ENCODE measurements around the gene PRKCA.

PRKCA gene

GRCh38 chr17:66383333-66383732 lies 80.9 kb downstream of the PRKCA start:
- H3K27ac ChIP-seq (ENCODE audit: low read depth, low read length) = no peak overlapping the region
- H2AK5ac ChIP-seq (ENCODE audit: low read length) = no peak overlapping the region
- no peak overlapping the region for H3K4ac ChIP-seq (ENCODE audit: low read depth, low read length)
- H3K27me3 ChIP-seq (ENCODE audit: insufficient read depth, low read length) = no peaks in the 10 kb centered on the region
- H3K79me1 ChIP-seq (ENCODE audit: low read length) = no peaks in the 10 kb centered on the region
- H3K23ac ChIP-seq (ENCODE audit: low read length) = no peak overlapping the region
- H3K9me3 ChIP-seq (ENCODE audit: insufficient read depth, low read depth, low read length) = no peaks in the 10 kb centered on the region
- H4K91ac ChIP-seq (ENCODE audit: low read depth, low read length) = no peak overlapping the region
- no peak overlapping the region for H2BK12ac ChIP-seq (ENCODE audit: low read length)
- H4K8ac ChIP-seq (ENCODE audit: low read depth, low read length) = no peak overlapping the region
- no peaks in the 10 kb centered on the region for H3K36me3 ChIP-seq (ENCODE audit: control insufficient read depth in 1 of 2, insufficient read depth in 2 of 2, low read length in 2 of 2)
- no peak overlapping the region for H2BK5ac ChIP-seq (ENCODE audit: low read depth, low read length, poor library complexity)
- no peak overlapping the region for H3K9ac ChIP-seq (ENCODE audit: low read length)
- H3K14ac ChIP-seq (ENCODE audit: low read length) = no peak overlapping the region
- H2BK120ac ChIP-seq (ENCODE audit: insufficient read depth, low read length, poor library complexity) = no peak overlapping the region
- no peak overlapping the region for H3K18ac ChIP-seq (ENCODE audit: low read length)
- peaks cover 0 to 8% of the 10 kb centered on the region in 2 experiments for H3K4me1 ChIP-seq (ENCODE audit: control insufficient read depth in 1 of 2, insufficient read depth in 2 of 2, low read length in 2 of 2)
- no peak overlapping the region for H2AFZ ChIP-seq (ENCODE audit: insufficient read depth, low read length, poor library complexity)
- no peaks in the 10 kb centered on the region for H3K79me2 ChIP-seq (ENCODE audit: control insufficient read depth, insufficient read depth, low read length, poor library complexity)
- H4K12ac ChIP-seq (ENCODE audit: low read depth, low read length) = no peak overlapping the region
- no peak for DNase-seq
- no peak overlapping the region for H3K4me3 ChIP-seq (ENCODE audit: low read depth, low read length)
- no peak overlapping the region for H3K4me2 ChIP-seq (ENCODE audit: low read length)
- no CpG with 5 or more reads among the region's 4 CpGs for WGBS (ENCODE audit: extremely low coverage, insufficient coverage, insufficient read length)

- no peak overlapping the region for H3K18ac ChIP-seq (ENCODE audit: low read length)
- H3K4me2 ChIP-seq (ENCODE audit: low read length) = no peak overlapping the region
- no CpG with 5 or more reads among the region's 2 CpGs for WGBS (ENCODE audit: extremely low coverage, insufficient coverage, insufficient read length)
- no peak overlapping the region for H3K23ac ChIP-seq (ENCODE audit: low read length)
- H3K27me3 ChIP-seq (ENCODE audit: insufficient read depth, low read length) = no peaks in the 10 kb centered on the region
- H2BK12ac ChIP-seq (ENCODE audit: low read length) = no peak overlapping the region
- no peak overlapping the region for H3K4ac ChIP-seq (ENCODE audit: low read depth, low read length)
- H3K27ac ChIP-seq (ENCODE audit: low read depth, low read length) = no peak overlapping the region
- no peak overlapping the region for H3K14ac ChIP-seq (ENCODE audit: low read length)
- H2BK5ac ChIP-seq (ENCODE audit: low read depth, low read length, poor library complexity) = no peak overlapping the region
- H3K4me3 ChIP-seq (ENCODE audit: low read depth, low read length) = no peak overlapping the region
- H3K9ac ChIP-seq (ENCODE audit: low read length) = no peak overlapping the region
- H4K8ac ChIP-seq (ENCODE audit: low read depth, low read length) = no peak overlapping the region
- no peaks in the 10 kb centered on the region for H3K79me1 ChIP-seq (ENCODE audit: low read length)
- DNase-seq = peak; percentile 89 to 92
- H3K9me3 ChIP-seq (ENCODE audit: insufficient read depth, low read depth, low read length) = no peaks in the 10 kb centered on the region
- no peak overlapping the region for H4K91ac ChIP-seq (ENCODE audit: low read depth, low read length)
- H3K79me2 ChIP-seq (ENCODE audit: control insufficient read depth, insufficient read depth, low read length, poor library complexity) = no peaks in the 10 kb centered on the region
- H2AK5ac ChIP-seq (ENCODE audit: low read length) = no peak overlapping the region
- H3K4me1 ChIP-seq (ENCODE audit: control insufficient read depth in 1 of 2, insufficient read depth in 2 of 2, low read length in 2 of 2) = peaks cover 0 to 8% of the 10 kb centered on the region in 2 experiments
- no peak overlapping the region for H2BK120ac ChIP-seq (ENCODE audit: insufficient read depth, low read length, poor library complexity)
- no peaks in the 10 kb centered on the region for H3K36me3 ChIP-seq (ENCODE audit: control insufficient read depth in 1 of 2, insufficient read depth in 2 of 2, low read length in 2 of 2)
- no peak overlapping the region for H2AFZ ChIP-seq (ENCODE audit: insufficient read depth, low read length, poor library complexity)
- H4K12ac ChIP-seq (ENCODE audit: low read depth, low read length) = no peak overlapping the region
Measured at GRCh38 chr17:66386498-66387351, 84.3 kb downstream of the PRKCA start.

GRCh38 chr17:66387392-66387981 lies 85.1 kb downstream of the PRKCA start:
- no peak overlapping the region for H4K12ac ChIP-seq (ENCODE audit: low read depth, low read length)
- H3K18ac ChIP-seq (ENCODE audit: low read length) = no peak overlapping the region
- no peak overlapping the region for H3K4ac ChIP-seq (ENCODE audit: low read depth, low read length)
- H2AFZ ChIP-seq (ENCODE audit: insufficient read depth, low read length, poor library complexity) = no peak overlapping the region
- no peak overlapping the region for H3K4me2 ChIP-seq (ENCODE audit: low read length)
- H4K91ac ChIP-seq (ENCODE audit: low read depth, low read length) = no peak overlapping the region
- no peak overlapping the region for H2AK5ac ChIP-seq (ENCODE audit: low read length)
- no peak overlapping the region for H2BK12ac ChIP-seq (ENCODE audit: low read length)
- no CpG with 5 or more reads among the region's 7 CpGs for WGBS (ENCODE audit: extremely low coverage, insufficient coverage, insufficient read length)
- no peak overlapping the region for H2BK5ac ChIP-seq (ENCODE audit: low read depth, low read length, poor library complexity)
- peaks cover 0 to 8% of the 10 kb centered on the region in 2 experiments for H3K4me1 ChIP-seq (ENCODE audit: control insufficient read depth in 1 of 2, insufficient read depth in 2 of 2, low read length in 2 of 2)
- no peak overlapping the region for H2BK120ac ChIP-seq (ENCODE audit: insufficient read depth, low read length, poor library complexity)
- H3K79me1 ChIP-seq (ENCODE audit: low read length) = no peaks in the 10 kb centered on the region
- no peak for DNase-seq
- H3K23ac ChIP-seq (ENCODE audit: low read length) = no peak overlapping the region
- H3K36me3 ChIP-seq (ENCODE audit: control insufficient read depth in 1 of 2, insufficient read depth in 2 of 2, low read length in 2 of 2) = no peaks in the 10 kb centered on the region
- no peaks in the 10 kb centered on the region for H3K9me3 ChIP-seq (ENCODE audit: insufficient read depth, low read depth, low read length)
- no peak overlapping the region for H3K9ac ChIP-seq (ENCODE audit: low read length)
- no peak overlapping the region for H3K4me3 ChIP-seq (ENCODE audit: low read depth, low read length)
- H4K8ac ChIP-seq (ENCODE audit: low read depth, low read length) = no peak overlapping the region
- H3K27me3 ChIP-seq (ENCODE audit: insufficient read depth, low read length) = no peaks in the 10 kb centered on the region
- H3K79me2 ChIP-seq (ENCODE audit: control insufficient read depth, insufficient read depth, low read length, poor library complexity) = no peaks in the 10 kb centered on the region
- no peak overlapping the region for H3K27ac ChIP-seq (ENCODE audit: low read depth, low read length)
- H3K14ac ChIP-seq (ENCODE audit: low read length) = no peak overlapping the region

GRCh38 chr17:66392783-66393437 lies 90.5 kb downstream of the PRKCA start:
- Histone ChIP-seq H3K4me3 (ENCODE audit: low read depth, low read length) (no peak overlapping the region), H3K14ac (ENCODE audit: low read length) (no peak overlapping the region), H2AK5ac (ENCODE audit: low read length) (no peak overlapping the region), H3K23ac (ENCODE audit: low read length) (no peak overlapping the region), H4K12ac (ENCODE audit: low read depth, low read length) (no peak overlapping the region), H3K36me3 (ENCODE audit: control insufficient read depth in 1 of 2, insufficient read depth in 2 of 2, low read length in 2 of 2) (no peaks in the 10 kb centered on the region), H4K91ac (ENCODE audit: low read depth, low read length) (no peak overlapping the region), H2BK5ac (ENCODE audit: low read depth, low read length, poor library complexity) (no peak overlapping the region), H3K27me3 (ENCODE audit: insufficient read depth, low read length) (no peaks in the 10 kb centered on the region), H3K18ac (ENCODE audit: low read length) (no peak overlapping the region), H2AFZ (ENCODE audit: insufficient read depth, low read length, poor library complexity) (no peak overlapping the region), H3K9ac (ENCODE audit: low read length) (no peak overlapping the region), H3K79me2 (ENCODE audit: control insufficient read depth, insufficient read depth, low read length, poor library complexity) (no peaks in the 10 kb centered on the region), H2BK12ac (ENCODE audit: low read length) (no peak overlapping the region), H3K4ac (ENCODE audit: low read depth, low read length) (no peak overlapping the region), H3K9me3 (ENCODE audit: insufficient read depth, low read depth, low read length) (no peaks in the 10 kb centered on the region), H2BK120ac (ENCODE audit: insufficient read depth, low read length, poor library complexity) (no peak overlapping the region), H3K79me1 (ENCODE audit: low read length) (no peaks in the 10 kb centered on the region), H3K27ac (ENCODE audit: low read depth, low read length) (no peak overlapping the region), H3K4me1 (ENCODE audit: control insufficient read depth in 1 of 2, insufficient read depth in 2 of 2, low read length in 2 of 2) (no peaks in the 10 kb centered on the region), H4K8ac (ENCODE audit: low read depth, low read length) (no peak overlapping the region), H3K4me2 (ENCODE audit: low read length) (no peak overlapping the region)
- no peak for DNase-seq
- WGBS (ENCODE audit: extremely low coverage, insufficient coverage, insufficient read length) = no CpG with 5 or more reads among the region's 7 CpGs

Measured in trophoblast cell (in vitro differentiated cells and primary cell).